HTERT RPE-1 (cell line): ENCODE measurements around the gene DPP10.

ENCODE experiments used
- in situ Hi-C: fragments of 300-500 bp; cut with MboI; formaldehyde crosslinking; loops from 4 replicates; pipeline ENCODE4 v1.14.3; 2020; ENCODE audit warnings: low sequenced_read_pairs

The DPP10 gene

GRCh38 chr2:115201386-115201785, 758.9 kb downstream of the DPP10 start:
- in situ Hi-C loops: no loop called here

GRCh38 chr2:115208493-115209164, 766.2 kb downstream of the DPP10 start:
- in situ Hi-C loops: no loop called here

GRCh38 chr2:115214050-115214449, 771.6 kb downstream of the DPP10 start:
- in situ Hi-C loops: no loop called here

GRCh38 chr2:115219296-115219695, 776.9 kb downstream of the DPP10 start:
- in situ Hi-C loops: no loop called here

- in situ Hi-C loops: no loop called here
Observed at GRCh38 chr2:115234186-115234585, 791.7 kb downstream of the DPP10 start.

GRCh38 chr2:115234737-115235136, 792.3 kb downstream of the DPP10 start:
- in situ Hi-C loops: no loop called here

- in situ Hi-C loops: no loop called here
Observed at GRCh38 chr2:115248066-115248465, 805.6 kb downstream of the DPP10 start.

- in situ Hi-C loops: no loop called here
Observed at GRCh38 chr2:115277366-115277765, 834.9 kb downstream of the DPP10 start.

- in situ Hi-C loops: no loop called here
Observed at GRCh38 chr2:115285416-115285815, 843.0 kb downstream of the DPP10 start.

GRCh38 chr2:115290478-115290877, 848.0 kb downstream of the DPP10 start:
- in situ Hi-C loops: no loop called here

GRCh38 chr2:115292742-115293141, 850.3 kb downstream of the DPP10 start:
- in situ Hi-C loops: no loop called here

- in situ Hi-C loops: no loop called here
Observed at GRCh38 chr2:115294999-115295398, 852.6 kb downstream of the DPP10 start.

GRCh38 chr2:115297056-115297455, 854.6 kb downstream of the DPP10 start:
- in situ Hi-C loops: no loop called here

- in situ Hi-C loops: no loop called here
Observed at GRCh38 chr2:115299199-115299598, 856.8 kb downstream of the DPP10 start.

- in situ Hi-C loops: no loop called here
Observed at GRCh38 chr2:115305712-115306111, 863.3 kb downstream of the DPP10 start.

- in situ Hi-C loops: no loop called here
Observed at GRCh38 chr2:115314119-115314518, 871.7 kb downstream of the DPP10 start.

- in situ Hi-C loops: no loop called here
Observed at GRCh38 chr2:115327061-115327460, 884.6 kb downstream of the DPP10 start.

GRCh38 chr2:115359550-115359949, 917.1 kb downstream of the DPP10 start:
- in situ Hi-C loops: no loop called here

- in situ Hi-C loops: no loop called here
Observed at GRCh38 chr2:115364093-115364492, 921.7 kb downstream of the DPP10 start.

GRCh38 chr2:115369400-115369799, 927.0 kb downstream of the DPP10 start:
- in situ Hi-C loops: no loop called here

- in situ Hi-C loops: no loop called here
Observed at GRCh38 chr2:115374981-115375380, 932.5 kb downstream of the DPP10 start.

GRCh38 chr2:115384399-115384798, 942.0 kb downstream of the DPP10 start:
- in situ Hi-C loops: no loop called here

GRCh38 chr2:115386465-115386864, 944.0 kb downstream of the DPP10 start:
- in situ Hi-C loops: no loop called here
